SK-N-SH (cell line): Measurements from ENCODE around the gene TADA3.

Experiments used
- CHD2 ChIP-seq: fragments of 150-350 bp; IDR thresholded peaks from 2 replicates; pipeline ENCODE4 v1.6.1; 2018; ENCODE audit warnings: low read length; ENCODE audit not compliant: partially characterized antibody
- CTCF ChIP-seq: fragments of 200-600 bp; sonication (generic); IDR thresholded peaks from 2 replicates; pipeline ENCODE4 v1.6.1; 2017; ENCODE audit warnings: antibody characterized with exemption, mild to moderate bottlenecking, moderate library complexity
- JUND ChIP-seq: IDR thresholded peaks from 2 replicates; pipeline ENCODE4 v1.4.0; 2012
- TCF12 ChIP-seq: IDR thresholded peaks from 2 replicates; pipeline ENCODE4 v1.4.0; 2012

GRCh38 chr3:9804996-9805395, 12.7 kb upstream of the TADA3 start:
- TF ChIP-seq JUND (no peak), TCF12 (no peak), CTCF (no peak), CHD2 (no peak)
